ENCODE results near the gene CD151.

Gene CD151

DNA sequence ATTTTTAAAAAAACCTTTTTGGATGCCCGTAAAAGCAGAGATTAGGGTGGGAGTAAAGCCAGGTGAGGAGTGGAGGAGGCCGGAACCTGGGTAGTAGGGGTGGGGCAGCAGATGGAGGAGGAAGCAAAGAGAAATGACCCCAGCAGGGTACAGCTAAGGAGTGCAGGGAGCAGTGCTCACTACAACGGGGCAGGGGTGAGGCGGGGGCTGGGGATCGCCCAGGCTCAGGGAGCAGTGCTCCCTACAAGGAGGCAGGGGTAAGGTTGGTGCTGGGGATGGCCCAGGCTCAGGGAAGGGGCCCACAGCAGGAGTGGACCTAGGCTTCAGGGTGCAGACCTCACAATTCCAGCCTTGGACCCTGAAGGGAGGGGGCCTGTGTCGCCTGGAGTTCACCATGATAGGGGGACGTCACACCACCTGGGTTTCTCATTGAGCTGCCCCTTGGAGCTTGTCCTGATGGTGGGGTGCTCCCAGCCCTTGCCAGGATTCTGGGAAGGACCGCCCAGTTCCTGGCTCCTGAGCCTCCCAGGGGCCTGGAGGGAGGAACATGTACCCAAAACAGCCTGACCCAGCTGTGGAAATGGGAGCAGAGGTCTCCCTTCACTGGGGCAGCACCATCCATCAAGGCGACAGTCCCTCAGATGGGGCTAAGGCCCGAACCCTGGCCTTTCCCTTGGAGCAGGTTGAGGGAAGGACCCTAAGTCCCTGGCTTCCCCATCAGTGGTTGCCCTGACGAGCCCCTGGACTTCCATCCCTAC lies 16.9 kb upstream of the CD151 start:
- DNase-seq (ENCODE audit: low spot score): no peak

DNA sequence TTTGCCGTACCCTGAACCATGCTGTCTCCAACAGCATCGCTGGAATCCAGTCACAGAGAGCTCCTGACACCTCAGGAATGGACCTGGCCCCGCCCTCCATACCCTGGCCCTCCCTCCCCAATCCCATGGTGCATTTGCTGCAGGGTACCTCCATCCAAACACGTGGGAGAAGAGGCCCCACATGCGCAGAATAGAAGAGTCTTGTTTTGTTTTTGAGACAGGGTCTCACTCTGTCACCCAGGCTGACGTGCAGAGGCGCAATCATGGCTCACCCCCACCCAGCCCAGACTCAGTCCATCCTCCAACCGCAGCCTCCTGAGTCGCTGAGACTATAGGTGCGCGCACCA lies 16.3 kb upstream of the CD151 start:
- DNase-seq (ENCODE audit: low spot score): no peak

DNA sequence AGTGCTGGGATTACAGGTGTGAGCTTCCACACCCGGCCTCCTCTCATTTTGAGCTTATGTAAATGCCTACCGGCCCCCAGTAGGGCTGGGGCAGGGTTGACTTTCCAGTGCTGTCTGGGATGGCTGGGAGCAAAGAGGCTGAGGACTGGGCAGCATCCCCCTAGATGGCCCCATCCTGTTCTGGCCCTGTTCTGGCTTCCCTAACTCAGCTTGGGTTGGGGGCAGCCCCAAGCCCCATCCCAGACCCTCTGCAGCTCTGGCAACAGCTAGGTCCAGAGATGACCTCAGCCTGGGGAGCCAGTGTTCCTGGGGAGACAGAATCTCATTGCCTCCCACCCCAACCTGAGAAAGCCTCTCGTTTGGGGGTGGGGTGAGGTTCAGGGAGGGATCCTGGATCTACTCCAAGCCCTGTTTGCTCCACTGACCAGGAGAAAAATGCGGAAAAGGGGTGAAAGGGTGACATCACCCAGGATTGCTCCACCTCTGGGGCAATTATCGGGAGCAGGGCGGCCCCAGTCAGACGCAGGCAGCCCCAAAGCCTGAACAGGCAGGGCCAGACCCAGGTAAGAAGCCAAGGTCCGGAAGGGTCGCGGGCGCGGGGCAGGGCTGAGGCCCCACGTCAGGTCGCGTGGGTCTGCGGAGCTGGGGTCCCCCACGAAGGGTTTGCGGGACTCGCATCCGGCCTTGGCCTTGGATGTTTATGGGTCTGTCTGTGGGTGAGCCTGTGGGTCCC lies 14.2 kb upstream of the CD151 start, which contains the start of gene PNPLA2:
TSS of gene PNPLA2 (plus strand) at position 519 of the 733 bp plus-strand sequence. CDS start 805 bp downstream, outside the sequence.
- no peak for DNase-seq (ENCODE audit: low spot score)

DNA sequence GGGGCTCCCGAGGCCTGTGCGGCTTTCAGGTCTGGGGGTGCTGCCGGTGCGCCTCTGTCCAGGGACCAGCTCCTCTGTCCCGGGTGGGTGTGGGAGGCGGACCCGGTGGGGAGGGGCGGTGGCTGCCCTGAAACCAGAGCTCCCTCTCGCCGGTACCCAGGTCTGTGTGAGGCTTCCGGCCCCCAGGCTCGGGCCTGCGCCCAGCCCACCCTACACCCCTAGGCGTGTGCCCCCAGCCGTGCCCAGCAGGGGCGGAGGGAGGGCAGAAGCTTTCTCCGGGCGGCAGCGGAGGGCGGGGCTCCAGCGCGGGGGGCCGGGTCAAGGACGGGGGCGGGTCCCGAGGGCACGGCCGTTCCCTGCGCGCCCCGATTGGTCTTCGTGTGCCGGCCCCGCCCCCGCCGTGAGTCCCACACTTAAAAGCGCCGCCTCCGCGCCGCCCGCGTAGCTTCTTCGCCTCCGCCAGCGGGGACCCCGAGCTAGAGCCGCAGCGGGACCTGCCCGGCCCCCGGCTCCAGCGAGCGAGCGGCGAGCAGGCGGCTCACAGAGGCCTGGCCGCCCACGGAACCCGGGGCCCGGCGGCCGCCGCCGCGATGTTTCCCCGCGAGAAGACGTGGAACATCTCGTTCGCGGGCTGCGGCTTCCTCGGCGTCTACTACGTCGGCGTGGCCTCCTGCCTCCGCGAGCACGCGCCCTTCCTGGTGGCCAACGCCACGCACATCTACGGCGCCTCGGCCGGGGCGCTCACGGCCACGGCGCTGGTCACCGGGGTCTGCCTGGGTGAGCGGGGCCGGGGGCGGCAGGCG lies 13.4 kb upstream of the CD151 start:
- DNase-seq (ENCODE audit: low spot score): peak; percentile 91

DNA sequence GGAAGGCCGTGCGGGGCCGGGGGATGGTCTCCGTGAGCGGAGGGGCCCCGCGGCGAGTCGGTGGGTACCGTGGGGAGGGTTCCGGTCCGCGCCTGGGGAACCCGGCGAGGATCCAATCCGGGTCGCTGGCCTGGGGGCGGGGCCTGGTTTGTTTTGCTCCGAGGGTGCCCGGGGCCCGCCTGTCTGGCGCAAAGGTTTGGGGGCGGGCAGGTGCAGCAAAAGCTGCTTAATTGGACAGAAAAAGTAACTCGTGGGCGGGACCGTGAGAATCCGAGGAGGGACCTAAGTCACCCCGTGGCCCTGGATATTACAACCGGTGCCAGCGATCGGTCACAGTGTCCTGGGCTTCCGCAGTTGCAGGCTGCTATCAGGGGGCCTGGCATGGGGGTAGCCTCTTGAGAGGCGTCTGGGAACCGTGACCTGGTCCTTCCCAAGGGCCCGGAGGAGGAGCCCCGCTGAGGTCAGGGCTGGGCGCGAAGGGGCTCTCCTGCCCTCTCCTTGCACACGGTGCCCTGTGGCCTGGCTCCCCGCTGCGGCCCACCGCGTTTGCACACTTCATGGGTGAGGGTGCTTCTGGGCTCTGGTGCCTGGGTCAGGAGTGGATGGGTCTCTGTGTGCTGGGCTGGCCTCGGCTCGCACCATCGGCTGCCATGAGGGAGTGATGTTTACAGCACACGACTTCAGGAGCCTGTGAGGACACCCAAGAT lies 12.7 kb upstream of the CD151 start:
- no peak for DNase-seq (ENCODE audit: low spot score)

DNA sequence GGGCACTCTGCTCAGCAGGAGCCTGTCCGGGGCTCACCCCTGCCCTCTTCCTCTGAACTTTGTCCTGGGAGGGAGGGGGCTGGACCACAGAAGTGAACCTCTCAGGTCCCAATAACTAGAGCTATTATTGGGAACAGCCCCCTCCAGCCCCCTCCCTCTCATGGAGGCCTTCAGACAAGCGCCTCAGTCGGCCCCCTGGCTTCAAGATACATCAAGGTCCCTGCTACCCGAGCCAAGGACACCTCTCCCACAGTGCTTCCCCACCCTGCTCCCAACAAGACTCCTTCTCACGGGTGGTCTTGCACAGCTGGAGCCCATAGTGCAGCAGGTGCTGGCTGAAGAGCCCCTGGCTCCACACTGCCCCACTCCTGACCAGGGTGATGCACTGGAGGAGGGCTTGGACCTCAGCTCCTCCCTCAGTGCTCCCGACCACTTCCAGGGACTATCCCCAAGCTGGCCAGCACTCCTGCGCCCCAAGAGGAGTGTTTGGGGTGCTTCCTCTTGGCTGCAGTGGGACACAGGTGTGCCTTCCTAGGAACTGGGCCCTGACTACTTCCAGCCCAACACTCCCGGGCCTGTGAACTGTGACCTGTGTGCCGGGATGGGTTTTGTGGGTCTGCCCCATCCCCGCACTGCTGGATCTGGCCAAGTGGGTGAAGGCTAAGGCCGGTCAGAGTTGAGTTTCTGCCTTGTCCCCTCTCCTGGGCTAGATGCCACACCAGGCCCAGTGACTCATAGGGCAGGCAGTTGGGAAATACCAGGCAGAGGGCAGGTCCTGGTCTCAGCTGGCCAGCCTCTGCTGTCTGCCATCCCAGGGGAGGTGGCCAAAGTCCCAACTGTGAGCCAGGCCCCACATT lies 11.9 kb upstream of the CD151 start:
- DNase-seq (ENCODE audit: low spot score): no peak

DNA sequence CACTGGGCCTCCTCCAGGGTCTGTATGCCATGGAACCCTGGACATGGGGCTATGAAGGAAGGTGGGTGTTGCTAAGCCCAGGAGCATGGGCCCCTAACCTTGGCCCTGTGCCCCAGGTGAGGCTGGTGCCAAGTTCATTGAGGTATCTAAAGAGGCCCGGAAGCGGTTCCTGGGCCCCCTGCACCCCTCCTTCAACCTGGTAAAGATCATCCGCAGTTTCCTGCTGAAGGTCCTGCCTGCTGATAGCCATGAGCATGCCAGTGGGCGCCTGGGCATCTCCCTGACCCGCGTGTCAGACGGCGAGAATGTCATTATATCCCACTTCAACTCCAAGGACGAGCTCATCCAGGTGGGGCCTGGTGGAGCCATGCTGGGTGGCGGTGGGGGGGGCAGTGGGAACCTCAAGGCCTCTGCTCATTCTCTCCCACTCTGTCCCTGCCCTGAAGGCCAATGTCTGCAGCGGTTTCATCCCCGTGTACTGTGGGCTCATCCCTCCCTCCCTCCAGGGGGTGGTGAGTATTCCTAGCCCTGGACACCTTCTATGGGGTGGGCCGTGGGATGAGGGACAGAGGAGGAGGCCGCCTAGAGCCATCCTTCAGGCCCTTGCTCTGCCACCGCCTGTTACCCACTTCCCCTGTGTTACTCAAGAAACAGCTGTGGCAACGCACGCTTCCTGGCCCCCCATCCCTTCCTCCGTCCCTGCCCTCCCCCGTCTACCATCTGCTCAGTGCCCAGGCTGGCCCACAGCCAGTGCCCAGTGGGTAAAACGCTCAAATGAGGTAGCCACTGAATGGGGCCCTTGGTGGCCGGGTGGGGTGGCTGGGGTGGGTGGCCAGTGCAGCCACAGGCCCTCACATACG lies 11.0 kb upstream of the CD151 start:
- no peak for DNase-seq (ENCODE audit: low spot score)

DNA sequence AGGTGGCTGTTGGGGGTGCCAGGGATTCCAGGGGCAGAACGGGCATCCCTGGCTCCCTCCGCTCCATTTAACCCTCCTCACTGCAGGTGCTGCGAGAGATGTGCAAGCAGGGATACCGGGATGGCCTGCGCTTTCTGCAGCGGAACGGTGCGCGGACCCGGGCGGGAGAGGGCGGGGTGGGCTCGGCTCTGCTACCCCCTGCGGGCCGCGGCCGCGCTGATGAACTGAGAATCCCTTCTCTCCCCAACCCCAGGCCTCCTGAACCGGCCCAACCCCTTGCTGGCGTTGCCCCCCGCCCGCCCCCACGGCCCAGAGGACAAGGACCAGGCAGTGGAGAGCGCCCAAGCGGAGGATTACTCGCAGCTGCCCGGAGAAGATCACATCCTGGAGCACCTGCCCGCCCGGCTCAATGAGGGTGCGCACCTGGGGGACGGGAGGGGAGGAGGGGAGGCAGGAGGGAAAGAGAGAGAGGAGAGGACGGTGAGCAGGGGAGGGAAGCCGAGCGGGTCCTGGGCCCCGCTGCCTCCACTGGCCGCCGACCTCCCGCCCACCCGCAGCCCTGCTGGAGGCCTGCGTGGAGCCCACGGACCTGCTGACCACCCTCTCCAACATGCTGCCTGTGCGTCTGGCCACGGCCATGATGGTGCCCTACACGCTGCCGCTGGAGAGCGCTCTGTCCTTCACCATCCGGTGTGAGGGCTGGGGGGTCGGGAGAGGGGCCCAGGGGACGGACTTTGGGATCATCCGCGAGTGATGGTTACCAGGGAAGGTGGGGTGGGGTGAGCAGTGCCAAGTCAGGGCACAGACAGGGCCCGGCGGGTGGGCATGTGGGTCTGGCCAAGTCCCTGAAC lies 9.1 kb upstream of the CD151 start:
- no peak for DNase-seq (ENCODE audit: low spot score)

DNA sequence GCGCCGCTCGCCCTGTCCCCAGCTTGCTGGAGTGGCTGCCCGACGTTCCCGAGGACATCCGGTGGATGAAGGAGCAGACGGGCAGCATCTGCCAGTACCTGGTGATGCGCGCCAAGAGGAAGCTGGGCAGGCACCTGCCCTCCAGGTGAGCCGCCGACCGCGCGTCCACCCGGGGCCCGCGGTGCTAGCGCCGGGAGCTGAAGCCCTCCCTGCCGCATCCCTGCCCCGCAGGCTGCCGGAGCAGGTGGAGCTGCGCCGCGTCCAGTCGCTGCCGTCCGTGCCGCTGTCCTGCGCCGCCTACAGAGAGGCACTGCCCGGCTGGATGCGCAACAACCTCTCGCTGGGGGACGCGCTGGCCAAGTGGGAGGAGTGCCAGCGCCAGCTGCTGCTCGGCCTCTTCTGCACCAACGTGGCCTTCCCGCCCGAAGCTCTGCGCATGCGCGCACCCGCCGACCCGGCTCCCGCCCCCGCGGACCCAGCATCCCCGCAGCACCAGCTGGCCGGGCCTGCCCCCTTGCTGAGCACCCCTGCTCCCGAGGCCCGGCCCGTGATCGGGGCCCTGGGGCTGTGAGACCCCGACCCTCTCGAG lies 8.4 kb upstream of the CD151 start:
- DNase-seq (ENCODE audit: low spot score): peak; percentile 60

DNA sequence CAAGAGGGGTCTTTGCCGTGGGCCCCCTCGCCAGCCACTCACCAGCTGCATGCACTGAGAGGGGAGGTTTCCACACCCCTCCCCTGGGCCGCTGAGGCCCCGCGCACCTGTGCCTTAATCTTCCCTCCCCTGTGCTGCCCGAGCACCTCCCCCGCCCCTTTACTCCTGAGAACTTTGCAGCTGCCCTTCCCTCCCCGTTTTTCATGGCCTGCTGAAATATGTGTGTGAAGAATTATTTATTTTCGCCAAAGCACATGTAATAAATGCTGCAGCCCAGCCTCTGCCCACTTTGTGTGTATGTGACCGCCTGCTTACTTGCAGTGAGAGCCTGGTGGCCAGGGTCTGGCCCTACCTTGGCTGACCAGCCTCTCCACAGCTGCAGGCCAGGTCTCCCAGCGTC lies 7.8 kb upstream of the CD151 start:
- no peak for DNase-seq (ENCODE audit: low spot score)

DNA sequence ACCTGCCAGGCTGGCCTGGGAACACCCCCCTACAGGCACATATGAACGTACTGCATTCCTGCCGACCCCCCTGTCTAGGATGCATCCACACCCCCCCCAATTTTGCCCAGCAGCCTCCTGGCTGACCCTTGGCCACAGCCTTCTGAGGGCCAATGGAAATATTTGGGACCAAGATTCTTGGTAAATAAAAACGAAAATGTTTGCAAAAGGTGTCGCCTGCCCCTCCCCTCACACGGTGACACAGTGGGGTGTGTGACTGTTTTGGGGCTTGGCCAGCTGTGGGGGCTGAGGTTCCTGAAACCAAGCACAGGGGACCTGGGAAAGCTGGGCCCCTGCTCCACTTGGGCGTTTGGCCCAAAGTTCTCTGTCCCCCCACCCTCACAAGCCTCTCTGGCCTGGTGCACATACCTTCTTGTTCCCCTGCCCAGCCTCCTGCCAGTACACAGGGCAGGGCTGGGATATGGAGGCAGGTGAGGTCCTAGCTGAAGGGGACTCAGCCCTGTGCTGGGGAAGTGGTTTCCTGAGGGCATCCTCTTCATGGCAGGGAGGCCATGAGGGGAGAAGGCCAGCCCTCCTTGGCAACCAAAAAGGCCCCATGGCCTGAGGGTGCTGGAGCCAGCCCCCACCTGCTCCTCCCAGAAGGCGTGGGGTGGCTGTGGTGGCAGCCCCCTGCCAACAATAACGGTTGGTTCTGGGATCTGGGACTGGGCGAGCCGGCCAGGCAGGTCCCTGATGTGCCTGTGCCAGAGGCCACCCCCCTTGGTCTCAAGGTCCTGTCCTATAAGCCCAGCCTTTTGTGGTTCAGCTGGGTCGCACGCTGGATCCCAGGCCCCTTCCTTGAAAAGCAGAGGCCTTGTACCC lies 7.2 kb upstream of the CD151 start:
- DNase-seq (ENCODE audit: low spot score): no peak

DNA sequence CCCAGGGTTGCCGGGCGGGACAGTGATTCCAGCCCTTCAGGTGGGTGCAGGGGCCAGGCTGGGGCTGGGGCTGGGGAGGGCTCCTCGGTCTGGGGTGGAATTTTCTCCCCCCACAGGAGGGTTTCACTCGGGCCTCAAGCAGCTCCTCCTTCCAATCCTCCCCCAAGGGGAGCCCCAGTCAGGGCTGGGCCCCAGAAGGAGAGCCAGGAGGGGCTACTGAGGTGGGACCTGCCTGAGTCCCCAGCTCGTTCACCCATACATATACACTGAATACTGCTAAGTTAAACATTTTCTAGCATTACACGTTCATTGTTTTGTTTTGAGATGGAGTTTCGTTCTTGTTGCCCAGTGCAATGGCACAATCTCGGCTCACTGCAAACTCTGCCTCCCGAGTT lies 6.5 kb upstream of the CD151 start:
- DNase-seq (ENCODE audit: low spot score): no peak

DNA sequence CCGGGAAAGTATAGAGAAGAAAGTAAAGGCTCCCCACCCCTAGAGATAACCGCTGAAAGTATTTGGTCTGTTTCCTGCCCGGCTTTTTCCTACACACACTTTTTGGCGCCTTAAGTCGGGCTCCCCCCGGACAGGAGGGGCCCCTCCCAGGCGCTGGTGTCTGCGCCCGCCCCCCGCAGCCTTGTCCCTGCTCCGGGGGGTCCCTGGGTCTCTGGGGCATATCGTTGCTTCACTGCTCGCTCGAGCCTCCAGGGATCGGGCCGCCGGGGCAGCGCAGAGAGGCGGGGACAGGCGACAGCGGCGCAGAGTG lies 6.0 kb upstream of the CD151 start:
- no peak for DNase-seq (ENCODE audit: low spot score)

DNA sequence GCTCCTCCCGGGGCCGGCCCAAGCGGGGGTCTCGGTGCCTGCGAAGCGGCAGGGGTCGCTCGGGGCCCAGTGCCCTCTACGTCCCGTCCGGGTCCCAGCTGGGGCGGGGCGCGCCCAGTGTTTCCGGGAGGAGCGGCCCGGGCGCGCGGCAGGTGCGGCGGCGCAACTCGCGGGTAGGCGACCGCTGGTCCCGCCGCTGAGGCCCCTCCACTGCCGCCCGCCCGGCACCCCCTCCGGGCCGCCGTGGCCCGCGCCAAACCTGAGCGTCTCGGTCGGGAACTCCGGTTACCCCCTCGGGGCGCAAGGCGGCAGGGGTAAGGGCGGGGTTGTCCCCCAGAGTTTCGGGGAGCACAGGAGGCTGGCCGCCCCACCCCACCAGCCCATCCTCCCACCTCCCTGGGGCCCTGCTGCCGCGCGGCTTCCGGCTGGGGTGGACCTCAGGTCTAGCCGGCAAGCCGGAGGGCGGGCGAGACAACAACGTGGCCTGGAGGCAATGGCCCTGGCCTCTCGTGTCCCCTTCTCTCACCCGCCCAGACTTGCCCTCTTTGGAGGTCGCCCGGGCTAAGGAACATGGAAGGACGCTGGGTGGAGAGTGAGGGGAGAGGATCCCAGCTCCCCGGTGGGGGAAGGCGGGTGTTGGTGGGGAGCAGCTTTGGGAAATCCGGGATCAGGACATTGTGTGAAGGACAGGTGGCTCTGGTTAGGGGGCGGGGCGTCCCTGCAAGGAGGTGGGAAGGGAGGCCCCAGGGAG lies 5.4 kb upstream of the CD151 start:
- DNase-seq (ENCODE audit: low spot score): no peak

DNA sequence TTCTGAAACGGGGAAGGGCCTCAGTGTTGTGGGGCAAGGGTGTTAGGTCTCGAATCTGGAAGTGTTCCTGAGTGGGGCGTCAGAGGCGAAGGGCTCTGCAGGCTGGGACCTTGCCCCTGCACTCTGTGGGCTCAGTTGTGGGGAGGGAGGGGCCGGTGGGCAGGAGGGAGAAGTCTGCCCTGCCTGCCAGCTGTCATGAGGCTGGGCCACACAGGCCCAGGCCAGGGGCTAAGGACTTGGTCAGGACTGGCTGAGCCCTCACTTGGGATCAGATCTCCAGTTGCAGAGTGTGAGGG lies 4.9 kb upstream of the CD151 start, which contains the start of gene CRACR2B:
TSS of gene CRACR2B (plus strand) at position 23 of the 296 bp plus-strand sequence. CDS start 689 bp downstream, outside the sequence.
- no peak for DNase-seq (ENCODE audit: low spot score)

DNA sequence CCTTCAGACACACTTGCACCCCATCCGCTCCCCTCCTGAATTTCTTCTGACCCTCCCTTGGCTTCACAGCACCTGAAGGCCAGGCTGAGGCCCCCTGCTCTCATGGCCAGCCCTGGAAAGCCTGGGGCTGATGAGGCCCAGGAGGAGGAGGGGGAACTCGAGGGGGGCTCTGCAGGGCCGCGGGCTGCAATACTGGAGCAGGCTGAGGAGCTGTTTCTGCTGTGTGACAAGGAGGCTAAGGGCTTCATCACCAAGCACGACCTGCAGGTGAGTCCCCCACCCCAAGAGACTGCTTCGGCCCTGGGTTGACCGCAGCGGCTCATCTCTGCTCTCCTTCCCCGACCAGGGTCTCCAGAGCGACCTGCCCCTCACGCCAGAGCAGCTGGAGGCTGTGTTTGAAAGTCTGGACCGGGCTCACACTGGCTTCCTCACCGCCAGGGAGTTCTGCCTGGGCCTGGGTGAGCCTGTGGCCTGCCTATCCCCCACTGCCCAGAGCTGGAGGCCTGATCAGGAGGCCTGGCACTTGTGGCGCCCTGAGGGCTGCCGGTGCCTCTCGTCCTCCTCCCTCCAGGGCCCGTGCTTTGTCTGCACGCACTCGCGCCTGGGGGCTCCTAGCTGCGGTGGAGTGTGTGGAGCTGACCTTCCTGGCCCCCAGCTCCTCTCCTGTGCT lies 4.1 kb upstream of the CD151 start:
- no peak for DNase-seq (ENCODE audit: low spot score)
